ENCODE data around the gene YWHAQ.

Gene YWHAQ

DNA sequence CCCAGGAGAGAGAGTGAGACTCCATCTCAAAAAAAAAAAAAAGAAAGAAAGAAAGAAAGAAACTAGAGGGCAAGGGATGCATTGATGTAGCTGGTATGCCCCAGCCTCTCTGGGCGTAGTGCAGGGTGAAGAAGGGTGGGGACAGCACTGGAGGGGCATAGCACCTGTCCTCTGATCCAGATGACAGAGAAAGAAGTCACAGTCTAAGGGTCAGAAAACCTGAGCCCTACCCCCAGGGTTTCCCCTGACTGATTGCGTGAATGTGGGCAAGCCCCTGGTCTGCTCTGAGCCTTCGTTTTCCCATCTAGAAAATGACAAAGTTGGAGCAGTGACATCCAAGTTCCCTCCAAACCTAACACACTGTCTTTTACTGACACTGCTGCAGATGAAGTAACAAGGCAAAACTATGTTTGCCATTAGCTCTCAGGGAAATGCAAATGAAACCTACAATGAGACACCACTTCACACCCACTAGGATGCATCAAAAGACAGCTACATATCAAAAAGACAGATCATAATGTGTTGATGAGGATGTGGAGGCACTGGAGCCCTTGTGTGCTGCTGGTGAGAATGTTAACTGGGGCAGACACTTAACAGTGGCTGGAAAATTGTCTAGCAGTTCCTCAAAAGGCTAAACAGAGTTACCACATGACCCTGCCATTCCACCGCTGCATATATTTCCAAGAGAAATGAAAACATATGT is 19.5 kb upstream of the YWHAQ start:
- TF ChIP-seq, protein P1, sequence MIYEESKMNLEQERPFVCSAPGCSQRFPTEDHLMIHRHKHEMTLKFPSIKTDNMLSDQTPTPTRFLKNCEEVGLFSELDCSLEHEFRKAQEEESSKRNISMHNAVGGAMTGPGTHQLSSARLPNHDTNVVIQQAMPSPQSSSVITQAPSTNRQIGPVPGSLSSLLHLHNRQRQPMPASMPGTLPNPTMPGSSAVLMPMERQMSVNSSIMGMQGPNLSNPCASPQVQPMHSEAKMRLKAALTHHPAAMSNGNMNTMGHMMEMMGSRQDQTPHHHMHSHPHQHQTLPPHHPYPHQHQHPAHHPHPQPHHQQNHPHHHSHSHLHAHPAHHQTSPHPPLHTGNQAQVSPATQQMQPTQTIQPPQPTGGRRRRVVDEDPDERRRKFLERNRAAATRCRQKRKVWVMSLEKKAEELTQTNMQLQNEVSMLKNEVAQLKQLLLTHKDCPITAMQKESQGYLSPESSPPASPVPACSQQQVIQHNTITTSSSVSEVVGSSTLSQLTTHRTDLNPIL (CRISPR knock-in tag; IDR thresholded peaks at IDR 0.05; ENCODE audit: low read depth), result no peak

DNA sequence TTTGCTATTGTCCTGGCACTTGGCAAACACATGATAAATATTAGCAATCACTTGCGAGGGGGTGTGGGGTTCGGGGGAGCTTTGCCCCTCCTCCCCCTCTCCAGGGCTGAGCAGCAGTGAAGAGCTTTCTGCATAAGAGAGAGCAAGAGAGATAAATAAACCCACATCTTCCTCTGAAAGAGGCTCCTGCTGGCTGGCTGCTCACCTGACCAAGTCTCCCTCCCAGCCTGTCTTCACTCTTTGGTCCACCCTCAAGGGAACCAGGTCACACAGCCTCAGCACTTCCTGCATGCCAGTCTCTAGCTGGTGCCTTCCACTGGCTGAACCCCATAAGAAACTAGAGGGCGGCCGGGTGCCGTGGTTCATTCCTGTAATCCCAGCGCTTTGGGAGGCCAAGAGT is 18.5 kb upstream of the YWHAQ start:
- TF ChIP-seq ZFP30 (CRISPR knock-in tag; IDR thresholded peaks at IDR 0.05) (no peak), CSDC2 (CRISPR knock-in tag; IDR thresholded peaks at IDR 0.05) (no peak), ISL1 (CRISPR knock-in tag; IDR thresholded peaks at IDR 0.05) (no peak), GLIS3 (CRISPR knock-in tag; IDR thresholded peaks at IDR 0.05) (no peak), PPARA (CRISPR knock-in tag; IDR thresholded peaks at IDR 0.05; ENCODE audit: borderline replicate concordance) (no peak), TCF4 (CRISPR knock-in tag; IDR thresholded peaks at IDR 0.05; ENCODE audit: borderline replicate concordance) (no peak), ZFP3 (CRISPR knock-in tag; IDR thresholded peaks at IDR 0.05) (no peak)
- TF ChIP-seq, protein P2, sequence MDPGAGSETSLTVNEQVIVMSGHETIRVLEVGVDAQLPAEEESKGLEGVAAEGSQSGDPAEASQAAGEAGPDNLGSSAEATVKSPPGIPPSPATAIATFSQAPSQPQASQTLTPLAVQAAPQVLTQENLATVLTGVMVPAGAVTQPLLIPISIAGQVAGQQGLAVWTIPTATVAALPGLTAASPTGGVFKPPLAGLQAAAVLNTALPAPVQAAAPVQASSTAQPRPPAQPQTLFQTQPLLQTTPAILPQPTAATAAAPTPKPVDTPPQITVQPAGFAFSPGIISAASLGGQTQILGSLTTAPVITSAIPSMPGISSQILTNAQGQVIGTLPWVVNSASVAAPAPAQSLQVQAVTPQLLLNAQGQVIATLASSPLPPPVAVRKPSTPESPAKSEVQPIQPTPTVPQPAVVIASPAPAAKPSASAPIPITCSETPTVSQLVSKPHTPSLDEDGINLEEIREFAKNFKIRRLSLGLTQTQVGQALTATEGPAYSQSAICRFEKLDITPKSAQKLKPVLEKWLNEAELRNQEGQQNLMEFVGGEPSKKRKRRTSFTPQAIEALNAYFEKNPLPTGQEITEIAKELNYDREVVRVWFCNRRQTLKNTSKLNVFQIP (CRISPR knock-in tag; IDR thresholded peaks at IDR 0.05; ENCODE audit: borderline replicate concordance, low read depth), result no peak
- TF ChIP-seq, protein P1 (CRISPR knock-in tag; IDR thresholded peaks at IDR 0.05; ENCODE audit: low read depth), result no peak
- no peak for ATAC-seq

More for the DNA sequence above, 19.5 kb upstream of the YWHAQ start:
- no peak for ATAC-seq

DNA sequence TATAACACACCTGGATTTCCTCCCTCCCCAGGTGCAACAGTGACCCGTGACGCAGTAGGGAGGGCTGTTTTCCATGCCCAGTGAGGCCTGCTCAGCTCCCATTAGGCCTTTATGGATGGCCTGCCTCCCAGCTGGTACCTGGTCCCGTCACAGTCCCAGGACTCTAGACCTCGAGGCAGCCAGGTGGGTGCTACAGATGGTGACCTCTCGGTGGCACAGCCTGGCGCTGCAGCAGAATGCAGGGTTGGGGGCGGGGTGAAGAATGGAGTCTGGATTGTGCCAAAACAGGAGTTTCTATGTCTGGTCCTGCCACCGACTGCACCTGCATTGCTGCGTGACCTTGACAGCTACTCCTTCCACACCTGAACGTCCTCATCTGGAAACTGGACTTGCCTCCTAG is 18.0 kb upstream of the YWHAQ start:
- ATAC-seq, result no peak
- no peak for TF ChIP-seq ARNTL (CRISPR knock-in tag; IDR thresholded peaks at IDR 0.05; ENCODE audit: borderline replicate concordance, low read depth)
- no peak for TF ChIP-seq TCF4 (CRISPR knock-in tag; IDR thresholded peaks at IDR 0.05; ENCODE audit: borderline replicate concordance)
- TF ChIP-seq BACH2 (CRISPR knock-in tag; IDR thresholded peaks at IDR 0.05; ENCODE audit: borderline replicate concordance), result no peak
- TF ChIP-seq, protein P3, sequence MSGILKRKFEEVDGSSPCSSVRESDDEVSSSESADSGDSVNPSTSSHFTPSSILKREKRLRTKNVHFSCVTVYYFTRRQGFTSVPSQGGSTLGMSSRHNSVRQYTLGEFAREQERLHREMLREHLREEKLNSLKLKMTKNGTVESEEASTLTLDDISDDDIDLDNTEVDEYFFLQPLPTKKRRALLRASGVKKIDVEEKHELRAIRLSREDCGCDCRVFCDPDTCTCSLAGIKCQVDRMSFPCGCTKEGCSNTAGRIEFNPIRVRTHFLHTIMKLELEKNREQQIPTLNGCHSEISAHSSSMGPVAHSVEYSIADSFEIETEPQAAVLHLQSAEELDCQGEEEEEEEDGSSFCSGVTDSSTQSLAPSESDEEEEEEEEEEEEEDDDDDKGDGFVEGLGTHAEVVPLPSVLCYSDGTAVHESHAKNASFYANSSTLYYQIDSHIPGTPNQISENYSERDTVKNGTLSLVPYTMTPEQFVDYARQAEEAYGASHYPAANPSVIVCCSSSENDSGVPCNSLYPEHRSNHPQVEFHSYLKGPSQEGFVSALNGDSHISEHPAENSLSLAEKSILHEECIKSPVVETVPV (CRISPR knock-in tag; IDR thresholded peaks at IDR 0.05), result no peak
- TF ChIP-seq ZNF8 (CRISPR knock-in tag; IDR thresholded peaks at IDR 0.05), result no peak
- TF ChIP-seq OSR1 (CRISPR knock-in tag; IDR thresholded peaks at IDR 0.05), result no peak
- TF ChIP-seq, protein P2 (CRISPR knock-in tag; IDR thresholded peaks at IDR 0.05; ENCODE audit: borderline replicate concordance, low read depth), result no peak
- TF ChIP-seq, protein P4, sequence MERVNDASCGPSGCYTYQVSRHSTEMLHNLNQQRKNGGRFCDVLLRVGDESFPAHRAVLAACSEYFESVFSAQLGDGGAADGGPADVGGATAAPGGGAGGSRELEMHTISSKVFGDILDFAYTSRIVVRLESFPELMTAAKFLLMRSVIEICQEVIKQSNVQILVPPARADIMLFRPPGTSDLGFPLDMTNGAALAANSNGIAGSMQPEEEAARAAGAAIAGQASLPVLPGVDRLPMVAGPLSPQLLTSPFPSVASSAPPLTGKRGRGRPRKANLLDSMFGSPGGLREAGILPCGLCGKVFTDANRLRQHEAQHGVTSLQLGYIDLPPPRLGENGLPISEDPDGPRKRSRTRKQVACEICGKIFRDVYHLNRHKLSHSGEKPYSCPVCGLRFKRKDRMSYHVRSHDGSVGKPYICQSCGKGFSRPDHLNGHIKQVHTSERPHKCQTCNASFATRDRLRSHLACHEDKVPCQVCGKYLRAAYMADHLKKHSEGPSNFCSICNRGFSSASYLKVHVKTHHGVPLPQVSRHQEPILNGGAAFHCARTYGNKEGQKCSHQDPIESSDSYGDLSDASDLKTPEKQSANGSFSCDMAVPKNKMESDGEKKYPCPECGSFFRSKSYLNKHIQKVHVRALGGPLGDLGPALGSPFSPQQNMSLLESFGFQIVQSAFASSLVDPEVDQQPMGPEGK (CRISPR knock-in tag; IDR thresholded peaks at IDR 0.05; ENCODE audit: borderline replicate concordance), result no peak
- no peak for TF ChIP-seq ESRRG (CRISPR knock-in tag; IDR thresholded peaks at IDR 0.05)
- no peak for TF ChIP-seq SNAI2 (CRISPR knock-in tag; IDR thresholded peaks at IDR 0.05)
- TF ChIP-seq ZNF565 (CRISPR knock-in tag; conservative IDR thresholded peaks at IDR 0.05; ENCODE audit: low read depth), result no peak
- no peak for TF ChIP-seq PPARA (CRISPR knock-in tag; IDR thresholded peaks at IDR 0.05; ENCODE audit: borderline replicate concordance)
- no peak for TF ChIP-seq ZFP3 (CRISPR knock-in tag; IDR thresholded peaks at IDR 0.05)
- no peak for TF ChIP-seq ZNF70 (CRISPR knock-in tag; IDR thresholded peaks at IDR 0.05)
- no peak for TF ChIP-seq ISL1 (CRISPR knock-in tag; IDR thresholded peaks at IDR 0.05)
- TF ChIP-seq, protein P1 (CRISPR knock-in tag; IDR thresholded peaks at IDR 0.05; ENCODE audit: low read depth), result no peak
- TF ChIP-seq GLIS3 (CRISPR knock-in tag; IDR thresholded peaks at IDR 0.05), result no peak
- no peak for TF ChIP-seq ZFP30 (CRISPR knock-in tag; IDR thresholded peaks at IDR 0.05)

Data from SK-N-SH treated with all-trans-retinoic acid at 6 μM for 48 hours (cell line).